ENCODE data around the gene PLCG2.

- TF ChIP-seq, protein P1, sequence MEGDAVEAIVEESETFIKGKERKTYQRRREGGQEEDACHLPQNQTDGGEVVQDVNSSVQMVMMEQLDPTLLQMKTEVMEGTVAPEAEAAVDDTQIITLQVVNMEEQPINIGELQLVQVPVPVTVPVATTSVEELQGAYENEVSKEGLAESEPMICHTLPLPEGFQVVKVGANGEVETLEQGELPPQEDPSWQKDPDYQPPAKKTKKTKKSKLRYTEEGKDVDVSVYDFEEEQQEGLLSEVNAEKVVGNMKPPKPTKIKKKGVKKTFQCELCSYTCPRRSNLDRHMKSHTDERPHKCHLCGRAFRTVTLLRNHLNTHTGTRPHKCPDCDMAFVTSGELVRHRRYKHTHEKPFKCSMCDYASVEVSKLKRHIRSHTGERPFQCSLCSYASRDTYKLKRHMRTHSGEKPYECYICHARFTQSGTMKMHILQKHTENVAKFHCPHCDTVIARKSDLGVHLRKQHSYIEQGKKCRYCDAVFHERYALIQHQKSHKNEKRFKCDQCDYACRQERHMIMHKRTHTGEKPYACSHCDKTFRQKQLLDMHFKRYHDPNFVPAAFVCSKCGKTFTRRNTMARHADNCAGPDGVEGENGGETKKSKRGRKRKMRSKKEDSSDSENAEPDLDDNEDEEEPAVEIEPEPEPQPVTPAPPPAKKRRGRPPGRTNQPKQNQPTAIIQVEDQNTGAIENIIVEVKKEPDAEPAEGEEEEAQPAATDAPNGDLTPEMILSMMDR (IDR thresholded peaks at IDR 0.05): no peak
- TF ChIP-seq POLR2A (IDR thresholded peaks at IDR 0.05): no peak
These were observed 141.4 kb downstream of the PLCG2 start for GRCh38 chr16:81920498-81920897.
